Left renal cortex interstitium (tissue), 4 donors: ENCODE measurements around the gene PHLDA3. TPM values are rescaled to one million over a fixed set of nuclear protein-coding genes. Genes with fewer than 3 reads are reported as not detected.
"Not testable (repeated sequence)": the region's sequence is repeated elsewhere in the genome, so short reads cannot be mapped to it uniquely, and the experiment has no call there.

ENCODE experiments used
- DNase-seq, 4 donors: peaks; one replicate each; pipeline ENCODE4 v3.0.0-alpha.2; 2013; ENCODE audit warnings: low read depth in 4 of 4, low spot score in 2 of 4, missing footprints in 1 of 4
- polyA plus RNA-seq, 4 donors: library from polyadenylated mRNA; unstranded; fragments of 120-200 nt; gene quantifications; one replicate each; pipeline ENCODE4 v1.2.1, GENCODE V29; 2013; ENCODE audit not compliant: insufficient read length in 4 of 4

Gene PHLDA3
- polyA plus RNA-seq, 4 donors = 9.7 to 16.8 (median 12.6) TPM

DNA sequence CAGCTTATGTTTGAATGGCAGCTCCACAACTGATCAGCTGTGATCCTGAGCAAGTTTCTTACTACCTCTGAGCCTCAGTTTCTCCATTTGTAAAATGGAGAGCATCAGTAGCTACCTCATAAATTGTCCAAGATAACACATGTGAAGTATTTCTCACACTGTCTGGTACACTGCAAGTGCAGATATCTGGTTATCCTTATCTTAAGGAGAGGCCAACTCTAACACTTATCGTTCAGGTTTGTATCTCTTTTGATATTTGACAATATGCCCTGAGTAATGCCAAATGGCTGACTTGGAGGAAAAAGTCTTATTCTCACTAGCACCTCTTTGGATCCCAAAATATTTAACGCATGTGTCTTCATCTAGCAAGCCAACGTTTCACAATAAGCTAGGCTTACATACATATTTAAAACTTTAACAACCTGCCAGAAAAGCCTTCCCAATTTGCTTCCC lies 35.2 kb upstream of the PHLDA3 start:
- no peak for DNase-seq

DNA sequence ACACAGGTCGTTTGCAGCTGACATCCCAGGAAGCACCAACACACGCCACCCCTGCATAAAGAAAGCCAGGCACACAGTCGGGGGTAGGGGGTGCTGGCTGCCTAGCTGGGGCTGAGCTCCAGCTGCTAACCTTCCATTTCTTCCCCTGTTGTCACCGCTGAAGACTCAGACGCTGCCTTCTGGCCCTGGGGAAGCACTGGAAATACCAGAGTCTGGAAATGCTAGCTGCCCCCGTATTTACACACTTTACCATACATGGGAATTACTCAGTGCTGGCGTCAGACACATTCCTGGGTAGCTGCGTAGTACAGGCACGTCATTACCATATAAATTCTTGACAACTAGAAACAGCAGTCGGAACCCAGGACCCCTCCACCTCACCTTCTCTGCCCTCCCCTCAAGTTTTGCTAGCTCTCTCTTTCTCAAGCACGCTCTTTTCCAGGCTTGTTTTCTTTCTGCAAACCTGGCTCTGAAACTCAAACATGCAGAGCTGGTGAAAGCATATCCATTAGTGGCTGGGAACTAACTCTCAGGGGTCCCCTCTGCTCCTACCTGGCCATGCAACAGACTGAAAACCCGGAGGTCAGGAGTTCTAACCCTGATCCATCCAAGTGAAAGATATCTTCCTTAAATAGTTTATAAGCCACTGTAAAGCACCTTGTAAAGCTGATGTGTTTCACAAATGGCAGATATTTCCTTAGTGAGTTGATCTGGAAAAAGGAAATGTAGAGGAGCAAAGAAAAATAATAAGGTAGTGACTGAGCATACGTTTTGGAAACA lies 34.6 kb upstream of the PHLDA3 start:
- DNase-seq = peak in 1 of 4 donors; percentile 82

DNA sequence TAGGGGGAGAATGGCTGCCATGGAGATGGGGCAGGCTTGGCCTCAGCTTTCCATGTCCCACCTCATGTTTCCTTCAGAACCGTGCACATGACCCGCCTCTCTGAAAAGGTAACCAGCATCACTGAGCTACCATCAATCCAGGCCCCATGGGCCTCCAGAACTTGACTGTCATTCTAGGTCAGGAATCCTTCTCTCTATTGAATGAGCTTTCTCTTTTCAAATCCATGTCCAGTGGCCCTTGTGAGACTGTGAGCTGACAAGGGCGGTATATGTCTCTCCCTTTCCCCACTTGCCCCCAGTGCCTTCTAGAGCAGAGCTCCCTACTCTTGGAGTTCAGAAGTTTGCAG lies 33.5 kb upstream of the PHLDA3 start:
- DNase-seq = no peak

DNA sequence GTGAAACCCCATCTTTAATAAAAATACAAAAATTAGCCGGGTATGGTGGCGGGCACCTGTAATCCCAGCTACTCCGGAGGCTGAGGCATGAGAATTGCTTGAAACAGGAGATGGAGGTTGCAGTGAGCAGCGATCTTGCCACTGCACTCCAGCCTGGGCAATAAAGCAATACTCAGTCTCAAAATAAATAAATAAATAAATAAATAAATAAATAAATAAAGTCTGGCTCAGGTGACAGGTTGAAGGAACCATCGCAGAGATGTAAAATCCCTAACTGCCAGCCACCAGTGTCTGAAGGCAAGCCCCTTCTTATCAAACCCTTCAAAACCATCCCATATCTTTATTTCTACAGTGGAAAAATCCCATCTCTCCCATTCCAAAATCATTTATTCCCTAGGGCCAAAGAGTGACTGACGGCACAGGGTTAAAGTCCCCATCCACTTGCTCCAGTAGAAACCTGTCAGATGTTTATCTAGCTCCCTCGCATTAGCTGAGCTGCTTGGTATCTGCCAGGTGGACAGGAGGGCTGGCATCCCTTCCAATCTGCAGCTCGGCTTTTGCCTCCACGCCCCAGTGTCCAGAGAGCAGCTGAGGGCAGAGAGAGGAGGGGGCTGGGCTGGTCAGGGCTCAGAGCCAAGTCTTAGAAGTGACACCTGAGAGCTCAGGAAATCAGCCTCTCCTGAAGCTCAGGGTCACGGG lies 33.0 kb upstream of the PHLDA3 start:
- DNase-seq = peak in 1 of 4 donors; percentile 82

DNA sequence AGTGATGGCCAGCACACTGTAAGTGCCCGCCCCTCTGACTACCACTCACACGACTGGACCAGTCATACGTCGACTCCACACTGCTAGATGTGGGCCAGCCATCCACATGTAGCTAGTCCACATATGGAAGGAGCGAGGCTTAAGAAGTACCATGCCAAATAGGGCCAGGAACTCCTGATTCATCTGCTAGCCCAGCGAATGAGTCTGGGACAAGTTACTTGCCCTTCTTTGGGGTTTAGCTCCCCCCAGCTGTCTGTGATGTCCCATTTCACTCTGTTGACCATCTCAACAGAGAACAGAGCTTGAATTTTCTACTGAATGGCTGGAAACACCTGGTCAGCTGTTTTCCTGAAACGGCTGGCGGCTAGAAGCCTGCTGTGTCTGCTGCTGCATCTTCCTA lies 32.2 kb upstream of the PHLDA3 start:
- DNase-seq = no peak

DNA sequence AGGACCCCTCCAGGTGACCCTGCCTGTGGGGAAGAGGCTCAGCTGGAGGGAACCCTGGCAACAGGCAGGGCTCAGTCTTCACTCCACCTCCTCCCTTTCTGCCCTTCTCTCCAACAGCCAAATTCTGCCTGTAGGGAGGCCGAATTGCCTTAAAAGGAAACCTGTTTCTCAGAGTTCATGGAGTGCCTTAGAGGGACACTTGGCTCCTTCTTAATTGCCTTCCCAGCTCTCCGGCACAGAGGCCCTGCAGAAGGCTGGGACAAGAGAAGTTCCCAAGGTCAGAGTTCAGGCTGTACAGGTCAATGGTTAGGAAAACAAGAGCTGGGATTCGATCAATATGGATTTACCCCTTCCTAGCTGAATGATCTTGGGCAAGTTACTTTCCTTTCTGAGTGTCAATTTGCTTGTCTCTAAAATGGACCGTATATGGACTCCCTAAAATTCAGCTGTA lies 31.7 kb upstream of the PHLDA3 start:
- DNase-seq = no peak

DNA sequence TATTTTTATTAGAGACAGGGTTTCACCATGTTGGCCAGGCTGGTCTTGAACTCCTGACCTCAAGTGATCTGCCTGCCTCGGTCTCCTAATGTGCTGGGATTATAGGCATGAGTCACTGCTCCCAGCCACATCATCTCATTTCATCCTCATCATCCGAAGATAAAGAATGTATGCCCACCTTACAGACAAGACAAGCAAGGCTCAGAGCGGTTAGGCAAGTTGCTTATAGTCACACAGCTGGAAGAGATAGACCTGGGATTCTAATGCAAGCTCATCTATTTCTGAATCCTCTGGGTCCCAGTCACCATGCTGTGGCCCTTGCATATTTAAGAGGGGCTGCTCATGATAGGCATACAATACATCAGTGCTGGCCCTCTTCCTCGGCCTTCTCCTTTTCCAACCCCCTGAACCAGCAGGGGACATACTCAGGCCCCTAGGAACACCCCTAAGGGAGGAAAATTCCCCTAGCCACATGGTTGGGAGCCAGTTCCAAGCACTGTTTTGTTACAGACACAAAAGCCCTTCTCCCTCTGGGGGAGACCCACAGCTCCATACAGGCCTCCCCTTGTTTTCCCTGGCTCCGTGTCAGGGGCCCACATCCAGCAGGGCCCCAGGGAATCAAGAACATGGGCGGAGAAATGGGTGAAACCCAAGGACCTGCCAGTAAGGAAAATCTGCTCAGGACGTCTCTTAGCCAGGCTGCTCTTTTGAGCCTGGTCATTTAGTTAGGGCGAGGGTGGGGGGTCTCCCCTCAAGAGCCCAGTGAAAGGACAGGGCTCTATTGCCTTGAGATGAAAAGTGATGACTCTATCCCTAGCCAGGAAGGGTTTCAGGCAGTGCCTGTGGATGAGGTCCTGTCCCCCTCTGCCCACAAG lies 31.0 kb upstream of the PHLDA3 start:
- no peak for DNase-seq

DNA sequence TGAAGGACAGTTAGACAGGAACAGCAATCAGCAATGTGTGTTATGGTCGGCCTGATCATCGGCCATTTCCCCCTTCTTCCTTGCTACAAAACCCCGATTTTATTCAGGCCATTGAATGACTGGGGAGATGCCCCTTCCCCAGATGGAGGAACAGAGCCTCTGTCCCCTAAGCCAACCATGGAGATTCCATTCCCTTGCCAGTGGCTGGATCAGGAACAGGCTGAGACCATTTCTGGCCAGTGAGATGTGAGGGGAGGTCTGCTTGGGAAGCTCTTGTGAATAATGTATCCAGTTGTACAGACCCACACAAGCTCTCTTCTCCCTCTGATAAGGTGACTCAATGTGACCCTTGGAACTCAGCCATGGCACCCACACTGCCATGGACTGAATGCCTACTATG lies 30.2 kb upstream of the PHLDA3 start:
- DNase-seq = no peak

DNA sequence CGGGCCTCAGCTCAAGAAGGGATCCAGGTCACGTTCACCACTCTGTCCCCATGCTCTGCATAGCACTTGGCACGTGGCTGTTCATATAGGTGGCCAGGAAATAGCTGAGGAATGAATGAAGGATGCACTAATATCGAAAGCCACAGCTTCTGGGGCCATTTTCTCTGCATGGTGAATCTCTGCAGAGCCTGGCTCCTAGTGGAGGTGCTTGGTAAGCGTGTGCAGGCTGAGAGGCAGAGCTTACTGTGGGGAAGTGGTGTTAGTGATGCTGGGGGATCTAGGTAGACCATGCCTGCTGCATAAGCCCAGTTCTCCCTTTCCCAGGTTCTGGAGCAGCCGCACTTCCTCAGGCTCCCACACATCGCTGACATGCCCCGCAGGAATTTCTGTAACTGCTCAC lies 29.6 kb upstream of the PHLDA3 start:
- DNase-seq = no peak

DNA sequence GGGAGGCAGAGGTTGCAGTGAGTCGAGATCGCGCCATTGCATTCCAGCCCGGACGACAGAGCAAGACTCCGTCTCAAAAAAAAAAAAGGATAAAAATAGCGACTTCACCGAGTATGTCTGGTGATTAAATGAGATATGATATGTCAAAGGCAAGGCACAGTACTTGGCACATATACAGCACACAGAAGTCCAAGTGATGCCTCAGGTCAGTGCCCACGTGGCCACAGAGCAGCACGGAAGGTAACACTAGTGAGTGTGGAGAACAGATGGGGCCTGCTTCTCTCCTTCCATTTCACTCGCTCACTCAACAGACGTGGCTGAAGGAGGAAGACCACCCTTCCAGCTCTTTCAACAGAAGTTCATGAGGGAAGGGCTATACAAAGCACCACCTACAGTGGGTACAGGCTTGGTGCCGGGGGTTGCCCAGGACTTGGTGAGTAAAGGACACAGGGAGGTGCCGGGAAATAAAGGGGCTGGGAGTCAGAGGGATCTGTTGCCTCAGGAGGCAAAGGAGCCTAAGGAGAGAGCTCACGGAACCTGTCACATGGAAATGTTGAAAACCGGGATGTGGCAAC lies 29.0 kb upstream of the PHLDA3 start:
- no peak for DNase-seq

DNA sequence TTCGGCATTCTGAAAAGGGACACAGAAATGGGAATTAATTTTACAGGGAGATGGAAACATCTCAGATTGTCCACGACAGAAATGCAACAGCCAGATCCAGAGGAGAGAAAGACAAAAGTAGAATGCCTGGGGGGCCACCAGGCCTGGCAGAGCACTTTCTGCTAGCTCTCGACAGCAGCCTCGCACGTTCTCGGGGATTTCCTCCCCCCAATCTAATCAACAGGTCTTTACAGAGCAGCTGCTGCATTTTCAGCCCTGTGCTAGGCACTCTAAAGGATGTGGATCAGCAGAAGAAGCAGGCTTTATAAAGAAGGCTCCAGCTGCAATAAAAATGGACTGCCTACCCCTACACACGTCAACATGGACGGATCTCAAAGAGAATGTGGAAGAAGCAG lies 27.3 kb upstream of the PHLDA3 start:
- DNase-seq = no peak

DNA sequence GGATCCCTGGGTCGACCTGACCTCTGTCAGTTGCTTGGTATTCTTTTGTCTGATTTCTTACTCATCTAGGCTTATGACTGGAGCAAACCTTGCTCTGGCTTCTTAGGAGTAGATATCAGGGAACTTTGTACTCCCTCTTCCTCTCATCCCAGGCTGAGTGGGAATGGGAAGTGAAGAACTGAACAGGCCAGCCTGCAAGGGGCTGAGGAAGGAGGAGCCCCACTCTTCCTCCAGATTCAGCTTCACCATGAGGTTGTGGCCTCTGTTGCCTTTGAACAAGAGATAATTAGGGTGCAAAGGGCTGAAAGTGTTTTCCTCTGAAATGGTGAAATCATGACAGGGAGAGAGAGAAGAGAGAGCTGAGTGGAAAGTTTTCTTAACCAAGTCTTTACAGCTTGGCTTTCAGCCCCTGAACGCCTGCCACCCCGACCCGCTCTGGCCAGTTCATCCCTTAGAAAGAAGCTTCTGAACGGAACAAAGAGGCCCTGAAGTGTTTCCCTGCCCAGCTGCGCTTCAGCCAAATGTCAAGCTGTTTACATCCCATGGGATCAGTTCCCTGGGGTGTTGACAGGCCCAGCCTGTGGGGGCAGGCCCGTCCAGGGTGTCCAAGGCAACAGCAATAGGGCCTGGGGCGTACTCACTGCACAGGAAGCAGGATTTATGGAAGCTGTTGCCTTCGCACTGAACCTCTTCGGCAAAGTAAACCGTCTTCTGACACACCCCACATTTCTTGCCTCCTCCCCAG lies 26.7 kb upstream of the PHLDA3 start:
- DNase-seq = no peak

DNA sequence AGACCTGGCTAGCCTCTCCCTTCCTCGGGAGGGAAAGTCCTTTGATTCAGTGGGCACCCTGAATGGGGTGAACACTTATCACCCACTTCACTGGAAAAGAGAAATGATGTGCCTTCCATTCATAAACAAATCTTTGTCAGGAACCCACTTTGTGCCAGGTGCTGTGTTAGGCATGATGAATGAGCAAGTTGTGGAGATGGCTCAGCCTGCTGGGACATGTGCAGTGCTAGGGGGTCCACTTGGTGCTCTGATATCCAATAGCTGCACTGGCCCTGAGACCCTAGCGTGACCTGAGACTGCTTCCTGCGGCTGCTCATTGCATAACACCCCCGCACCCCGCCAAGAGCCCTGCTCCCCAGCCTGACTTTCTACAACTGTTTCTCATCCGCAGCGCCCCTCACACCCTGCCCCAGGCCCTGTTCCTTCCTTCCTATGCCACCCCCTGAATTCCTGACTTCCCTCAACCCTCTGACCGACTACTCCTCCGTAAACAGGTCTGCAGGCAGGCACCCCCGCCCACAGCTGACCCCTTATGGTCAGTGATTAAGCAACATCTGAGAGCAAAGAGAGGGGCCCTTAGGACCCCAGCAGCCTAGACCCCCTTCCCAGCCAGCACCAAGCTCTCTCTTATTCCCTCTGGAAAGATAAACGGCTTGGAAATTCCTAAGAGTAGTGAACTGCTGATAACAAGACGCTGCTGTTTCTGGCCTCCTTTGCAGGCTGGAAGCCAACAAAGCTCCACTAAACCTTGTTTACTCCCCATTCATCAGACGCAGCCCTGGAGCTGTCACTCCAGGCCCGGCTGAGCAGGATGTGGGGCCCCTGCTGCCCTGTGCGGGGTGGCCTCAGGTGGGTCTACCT lies 25.0 kb upstream of the PHLDA3 start:
- peak in 1 of 4 donors; percentile 81 for DNase-seq

DNA sequence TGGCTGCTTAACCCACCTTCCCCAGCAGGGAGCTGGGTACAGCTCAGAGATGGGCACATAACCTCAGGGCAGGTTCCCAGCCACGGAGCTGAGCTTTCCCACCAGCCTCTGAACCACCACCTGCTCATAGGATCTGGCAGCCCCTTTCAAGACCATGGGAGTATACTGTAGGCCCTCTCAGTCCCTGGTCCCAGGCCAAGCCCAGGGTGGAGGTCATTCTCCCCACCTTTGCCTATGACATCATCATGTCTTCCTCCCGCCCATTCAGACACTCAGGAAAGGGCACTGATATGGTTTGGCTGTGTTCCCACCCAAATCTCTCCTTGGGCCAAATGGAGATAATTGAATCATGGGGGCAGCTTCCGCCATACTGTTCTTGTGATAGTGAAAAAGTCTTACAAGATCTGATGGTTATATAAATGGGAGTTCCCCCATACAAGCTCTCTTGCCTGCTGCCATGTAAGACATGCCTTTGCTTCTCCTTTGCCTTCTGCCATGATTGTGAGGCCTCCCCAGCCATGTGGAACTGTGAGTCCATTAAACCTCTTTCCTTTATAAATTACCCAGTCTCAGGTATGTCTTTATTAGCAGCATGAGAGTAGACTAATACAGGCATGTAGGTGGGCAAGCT lies 24.2 kb upstream of the PHLDA3 start:
- not testable (repeated sequence) for DNase-seq

DNA sequence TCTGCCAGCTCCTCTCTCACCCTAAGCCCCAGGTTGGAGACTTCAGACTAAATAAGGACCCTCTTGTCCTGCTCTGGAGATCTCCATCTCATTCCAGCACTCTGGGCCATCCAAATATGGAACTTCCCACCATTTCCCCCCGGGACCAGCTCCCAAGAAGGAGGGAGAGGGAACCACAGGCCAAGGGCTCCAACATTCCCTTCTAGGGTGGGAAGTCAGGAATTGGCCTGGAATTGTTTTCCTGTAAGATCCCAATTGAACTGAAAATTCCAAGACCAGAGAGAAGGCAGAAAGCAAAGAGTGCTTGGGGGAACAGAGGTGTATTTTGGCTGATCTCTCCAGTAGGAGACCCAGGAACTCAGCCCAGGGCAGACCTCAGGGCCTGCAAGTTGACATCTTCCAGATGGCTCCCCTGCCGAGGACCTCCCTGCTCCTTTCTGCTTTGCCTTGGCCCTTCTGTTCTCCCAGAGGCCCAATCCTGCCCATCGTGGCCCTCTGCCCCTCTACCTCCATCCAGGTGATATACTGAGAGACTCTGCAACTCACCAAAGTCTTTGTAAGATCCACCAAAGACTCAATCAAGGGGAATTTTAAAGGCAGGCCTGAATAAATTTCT lies 23.0 kb upstream of the PHLDA3 start:
- no peak for DNase-seq

DNA sequence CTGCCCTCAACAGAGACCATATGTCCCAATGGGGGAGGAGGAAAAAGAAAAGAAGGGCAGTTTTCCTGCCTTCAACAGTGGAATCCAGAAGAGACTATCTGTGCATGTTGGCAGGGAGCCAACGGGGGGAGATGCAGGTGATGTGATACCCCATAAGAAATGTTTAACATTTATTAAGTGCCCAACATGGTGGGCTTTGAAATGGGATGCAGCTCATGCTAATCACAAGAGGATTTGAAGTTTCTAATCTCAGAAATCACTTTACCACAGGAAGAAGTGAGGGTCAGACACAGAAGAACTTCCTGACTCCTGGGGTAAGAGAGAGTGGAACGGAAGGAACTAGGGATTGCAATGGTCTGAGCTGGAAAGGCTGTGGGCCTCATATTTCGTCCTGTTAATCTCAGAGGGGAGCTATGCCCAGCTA lies 21.7 kb upstream of the PHLDA3 start:
- no peak for DNase-seq

DNA sequence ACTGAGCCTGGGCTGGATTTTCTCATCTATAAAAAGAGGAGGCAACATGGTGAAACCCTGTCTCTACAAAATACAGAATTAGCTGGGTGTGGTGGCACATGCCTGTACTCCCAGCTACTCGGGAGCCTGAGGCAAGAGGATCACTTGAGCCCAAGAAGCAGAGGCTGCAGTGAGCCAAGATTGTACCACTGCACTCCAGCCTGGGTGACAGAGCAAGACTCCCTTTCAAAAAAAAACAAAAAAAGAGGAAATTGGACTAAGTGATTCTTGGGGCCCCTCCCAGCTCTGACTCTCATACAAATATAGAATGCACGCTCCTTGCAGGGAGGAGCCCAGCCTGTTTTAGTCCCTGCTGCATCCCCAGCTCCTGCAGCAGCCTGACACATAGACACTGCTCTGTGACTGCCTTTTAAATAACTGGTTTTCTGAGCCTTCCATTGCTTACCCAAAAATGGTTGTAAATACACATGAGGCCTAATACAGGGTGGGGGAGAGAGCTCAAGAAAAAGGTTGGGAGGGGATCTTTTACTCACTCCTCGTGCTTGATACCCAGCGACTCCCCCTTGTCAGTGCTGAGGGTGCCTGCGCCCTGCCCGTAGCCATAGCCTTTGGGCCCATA lies 20.8 kb upstream of the PHLDA3 start:
- DNase-seq = no peak
